IMR-90 (cell line): ENCODE measurements around the gene FBXL16. TPM values are rescaled to one million over a fixed set of nuclear protein-coding genes. Genes with fewer than 3 reads are reported as not detected.

Experiments used
- ATAC-seq: fragments of 200-7000 bp; cut with Tn5 transposase; 2 replicates; pipeline ENCODE4 v1.9.1; 2020; ENCODE audit warnings: low read depth, mild to moderate bottlenecking, moderate library complexity
- BruUV-seq: library from RNA; stranded (reverse); fragments of 400-500 nt; replicated peaks from 2 replicates; lab custom pipeline; 2021; lab: Mats Ljungman, UMichigan
- CTCF ChIA-PET: fragments of 300-600 bp; formaldehyde crosslinking; extraction: SDS; loops from one replicate; lab custom pipeline; 2021; ENCODE audit warnings: antibody characterized with exemption; lab: Yijun Ruan, JAX
- POLR2A ChIA-PET: fragments of 300-600 bp; sonication (Branson Sonifier 250); formaldehyde crosslinking; loops from one replicate; lab custom pipeline; 2022; ENCODE audit warnings: antibody characterized with exemption; ENCODE audit not compliant: unreplicated experiment; lab: Charles Lee
- DNase-seq: peaks from one replicate; pipeline ENCODE4 v3.0.0; 2013
- H2AFZ ChIP-seq: replicated peaks from 2 replicates; pipeline ENCODE3; 2013; ENCODE audit warnings: low read length, mild to moderate bottlenecking; ENCODE audit not compliant: poor library complexity
- H2AK5ac ChIP-seq: 2 replicates; pipeline ENCODE4 v1.6.1; 2013; ENCODE audit warnings: low read depth, low read length, inconsistent platforms
- H2AK9ac ChIP-seq: replicated peaks from 2 replicates; pipeline ENCODE3; 2013; ENCODE audit warnings: mild to moderate bottlenecking, low read depth, low read length, moderate library complexity; ENCODE audit not compliant: poor library complexity
- H2BK120ac ChIP-seq: 2 replicates; pipeline ENCODE4 v1.6.1; 2013; ENCODE audit warnings: low read depth, low read length, inconsistent platforms
- H2BK15ac ChIP-seq: 3 replicates; pipeline ENCODE4 v1.6.1; 2013; ENCODE audit warnings: low read depth, low read length, inconsistent platforms
- H2BK20ac ChIP-seq: 2 replicates; pipeline ENCODE4 v1.6.1; 2013; ENCODE audit warnings: low read depth, mild to moderate bottlenecking, inconsistent platforms, low read length, moderate library complexity
- H2BK5ac ChIP-seq: 2 replicates; pipeline ENCODE4 v1.6.1; 2013; ENCODE audit warnings: mild to moderate bottlenecking, low read depth, low read length, inconsistent platforms; ENCODE audit not compliant: poor library complexity, severe bottlenecking
- H3K14ac ChIP-seq: replicated peaks from 2 replicates; pipeline ENCODE4 v1.6.1; 2013; ENCODE audit warnings: low read depth, low read length, inconsistent platforms
- H3K18ac ChIP-seq: 2 replicates; pipeline ENCODE4 v1.6.1; 2013; ENCODE audit warnings: low read depth, low read length, control low read depth
- H3K23ac ChIP-seq: 2 replicates; pipeline ENCODE4 v1.6.1; 2013; ENCODE audit warnings: low read depth, low read length, inconsistent platforms
- H3K27ac ChIP-seq: 2 replicates; pipeline ENCODE4 v1.5.1; 2013; ENCODE audit warnings: mild to moderate bottlenecking, control low read depth, low read length; ENCODE audit not compliant: insufficient read depth
- H3K27me3 ChIP-seq: 2 replicates; pipeline ENCODE4 v1.6.1; 2013; ENCODE audit warnings: low read length; ENCODE audit not compliant: control insufficient read depth, insufficient read depth
- H3K36me3 ChIP-seq: 2 replicates; pipeline ENCODE4 v1.6.1; 2013; ENCODE audit warnings: low read length, mixed read lengths; ENCODE audit not compliant: control insufficient read depth, insufficient read depth
- H3K4ac ChIP-seq: 2 replicates; pipeline ENCODE4 v1.6.1; 2013; ENCODE audit warnings: low read depth, low read length, inconsistent platforms
- H3K4me1 ChIP-seq: 2 replicates; pipeline ENCODE4 v1.6.1; 2013; ENCODE audit warnings: low read length, mixed read lengths; ENCODE audit not compliant: control insufficient read depth, insufficient read depth
- H3K4me2 ChIP-seq: 2 replicates; pipeline ENCODE4 v1.6.1; 2013; ENCODE audit warnings: low read depth, mild to moderate bottlenecking, control low read depth, low read length, moderate library complexity
- H3K4me3 ChIP-seq: 2 replicates; pipeline ENCODE4 v1.5.1; 2013; ENCODE audit warnings: low read depth, mild to moderate bottlenecking, control low read depth, low read length, moderate library complexity; ENCODE audit not compliant: insufficient read depth
- H3K56ac ChIP-seq: 2 replicates; pipeline ENCODE4 v1.6.1; 2013; ENCODE audit warnings: low read length, inconsistent platforms; ENCODE audit not compliant: insufficient read depth; ENCODE audit errors: extremely low read depth
- H3K79me1 ChIP-seq, 2 experiments: 2 replicates each; pipeline ENCODE4 v1.6.1; 2013; ENCODE audit warnings: low read length in 2 of 2, inconsistent platforms in 1 of 2, low read depth in 1 of 2
- H3K9ac ChIP-seq: 2 replicates; pipeline ENCODE4 v1.6.1; 2013; ENCODE audit warnings: low read depth, low read length, control low read depth
- H3K9me1 ChIP-seq: 2 replicates; pipeline ENCODE4 v1.6.1; 2013; ENCODE audit warnings: low read length, inconsistent platforms; ENCODE audit not compliant: insufficient read depth
- H3K9me3 ChIP-seq: 2 replicates; pipeline ENCODE4 v1.6.1; 2013; ENCODE audit warnings: low read length; ENCODE audit not compliant: control insufficient read depth, insufficient read depth
- H4K20me1 ChIP-seq: 2 replicates; pipeline ENCODE4 v1.6.1; 2013; ENCODE audit warnings: low read length, inconsistent platforms; ENCODE audit not compliant: insufficient read depth
- H4K5ac ChIP-seq: 2 replicates; pipeline ENCODE4 v1.6.1; 2013; ENCODE audit warnings: mild to moderate bottlenecking, low read depth, low read length, control low read depth
- H4K8ac ChIP-seq, 2 experiments: 2 replicates each; pipeline ENCODE4 v1.6.1; 2013; ENCODE audit warnings: low read depth in 2 of 2, low read length in 2 of 2, control low read depth in 1 of 2, inconsistent platforms in 1 of 2
- H4K91ac ChIP-seq: 2 replicates; pipeline ENCODE4 v1.6.1; 2013; ENCODE audit warnings: low read depth, low read length, inconsistent platforms; ENCODE audit not compliant: insufficient read depth
- BHLHE40 ChIP-seq: fragments of 150-350 bp; IDR thresholded peaks from 2 replicates; pipeline ENCODE4 v1.6.1; 2016; ENCODE audit warnings: mild to moderate bottlenecking, low read depth, low read length
- CEBPB ChIP-seq: IDR thresholded peaks from 2 replicates; pipeline ENCODE4 v1.6.1; 2012; ENCODE audit warnings: low read depth, low read length, improper control_type of control experiment
- FOS ChIP-seq: fragments of 150-350 bp; IDR thresholded peaks from 2 replicates; pipeline ENCODE4 v1.6.1; 2016; ENCODE audit warnings: low read depth, low read length
- MAFK ChIP-seq: IDR thresholded peaks from 2 replicates; pipeline ENCODE4 v1.6.1; 2012; ENCODE audit warnings: low read depth, low read length, improper control_type of control experiment
- MAZ ChIP-seq: IDR thresholded peaks from 2 replicates; pipeline ENCODE4 v1.6.1; 2012; ENCODE audit warnings: low read depth, mild to moderate bottlenecking, low read length, improper control_type of control experiment, moderate library complexity, borderline replicate concordance
- MXI1 ChIP-seq: IDR thresholded peaks from 2 replicates; pipeline ENCODE4 v1.6.1; 2012; ENCODE audit warnings: low read depth, mild to moderate bottlenecking, low read length, moderate library complexity, borderline replicate concordance
- WGBS, 2 experiments: methylation state at CpG; one replicate each; pipeline versions ENCODE4 v1.1.5 to v1.1.7; 2013; ENCODE audit warnings: missing lambda C conversion rate in 2 of 2; ENCODE audit not compliant: insufficient read length in 1 of 2; ENCODE audit errors: extremely low coverage in 2 of 2; 5-methylcytosine and 5-hydroxymethylcytosine counted together
- dilution Hi-C: fragments of 300-500 bp; cut with HindIII; formaldehyde crosslinking; loops from one replicate; pipeline ENCODE4 v1.14.3; 2018; ENCODE audit warnings: low sequenced_read_pairs; ENCODE audit not compliant: unreplicated experiment
- in situ Hi-C: fragments of 300-500 bp; cut with MboI; formaldehyde crosslinking; loops from 3 replicates; pipeline ENCODE4 v1.14.3; 2019; ENCODE audit warnings: low sequenced_read_pairs, inconsistent platforms, mixed read lengths
- intact Hi-C: fragments of 100-400 bp; cut with micrococcal nuclease; formaldehyde crosslinking; loops from 2 replicates; pipeline ENCODE4 v1.10.0; 2022
- polyA plus RNA-seq, 3 experiments: library from polyadenylated mRNA; depleted of rRNA; stranded (reverse); fragments of >200 nt; gene quantifications; 2 replicates each; pipeline ENCODE4 v1.2.3, GENCODE V29; 2012; ENCODE audit warnings: low replicate concordance in 1 of 3
- total RNA-seq: library from RNA; depleted of rRNA; stranded (reverse); fragments of >200 nt; gene quantifications from 2 replicates; pipeline ENCODE4 v1.2.3, GENCODE V29; 2012

Gene FBXL16
- total and polyA plus RNA-seq, 2 of the 4 experiments (the other 2 are of a cell fraction): 0.18 to 2.2 TPM

- no peak overlapping the region for H2BK5ac ChIP-seq
- H4K20me1 ChIP-seq: peaks cover 17% of the 10 kb centered on the region
- H3K36me3 ChIP-seq: peaks cover 38% of the 10 kb centered on the region
- peaks cover 12% of the 10 kb centered on the region for H3K9me1 ChIP-seq
- H3K9me3 ChIP-seq: no peaks in the 10 kb centered on the region
- no TSS peak for BruUV-seq
- H3K4ac ChIP-seq: no peak overlapping the region
- DNase-seq: no peak
- H3K18ac ChIP-seq: no peak overlapping the region
- H2BK120ac ChIP-seq: no peak overlapping the region
- no peak overlapping the region for H3K14ac ChIP-seq
- no peak overlapping the region for H4K8ac ChIP-seq
- no peak overlapping the region for H2BK20ac ChIP-seq
- H4K91ac ChIP-seq: no peak overlapping the region
- H3K9ac ChIP-seq: no peak overlapping the region
- no peak overlapping the region for H3K4me2 ChIP-seq
- no peak for ATAC-seq
- H2AK9ac ChIP-seq: no peak overlapping the region
- H2AFZ ChIP-seq: no peak overlapping the region
- ChIA-PET CTCF (no interaction called here), POLR2A (interaction anchor here (0.5 kb wide), 1 partner anchor 101 kb away, joined by 4 read pairs; the partner anchor contains the start of gene RPUSD1)
- no peak overlapping the region for H2BK15ac ChIP-seq
- H3K4me3 ChIP-seq: no peak overlapping the region
- H2AK5ac ChIP-seq: no peak overlapping the region
- 96% methylated on average over 48 of the region's 51 CpGs; no CpG with 5 or more reads in 1 of the 2 experiments for WGBS, 2 experiments
- in situ Hi-C loops (no loop called here), intact Hi-C loops (no loop called here), dilution Hi-C loops (no loop called here)
- no peak overlapping the region for H3K27ac ChIP-seq
- TF ChIP-seq FOS (no peak), BHLHE40 (no peak), CEBPB (no peak), MAFK (no peak), MXI1 (no peak), MAZ (no peak)
- H3K23ac ChIP-seq: no peak overlapping the region
- no peaks in the 10 kb centered on the region for H3K27me3 ChIP-seq
- no peak overlapping the region for H4K5ac ChIP-seq
- H3K79me1 ChIP-seq: peaks cover 19 to 54% of the 10 kb centered on the region in 2 experiments
- H3K4me1 ChIP-seq: peaks cover 22% of the 10 kb centered on the region
- no peak overlapping the region for H3K56ac ChIP-seq
Measured at GRCh38 chr16:686459-687260, 18.9 kb downstream of the FBXL16 start.
